Activated naive CD8-positive, alpha-beta T cell treated with anti-CD3 and anti-CD28 coated beads for 36 hours (primary cell): Measurements from ENCODE around the gene BMAL2. TPM values are rescaled to one million over a fixed set of nuclear protein-coding genes. Genes with fewer than 3 reads are reported as not detected.

Source experiments
- DNase-seq: peaks from one replicate; pipeline ENCODE4 v3.0.0; 2021
- H3K27ac Mint-ChIP-seq: one replicate; pipeline ENCODE4 v1.8.0; 2022; ENCODE audit warnings: mild to moderate bottlenecking, moderate library complexity, mixed read lengths
- H3K27me3 Mint-ChIP-seq: one replicate; pipeline ENCODE4 v1.8.0; 2022; ENCODE audit warnings: mild to moderate bottlenecking, mixed read lengths
- H3K36me3 Mint-ChIP-seq: one replicate; pipeline ENCODE4 v1.8.0; 2021; ENCODE audit warnings: mild to moderate bottlenecking, mixed read lengths
- H3K4me1 Mint-ChIP-seq: one replicate; pipeline ENCODE4 v1.8.0; 2021; ENCODE audit warnings: mixed read lengths
- H3K4me3 Mint-ChIP-seq: one replicate; pipeline ENCODE4 v1.8.0; 2022; ENCODE audit warnings: mild to moderate bottlenecking, moderate library complexity, mixed read lengths
- H3K9me3 Mint-ChIP-seq: one replicate; pipeline ENCODE4 v1.8.0; 2022; ENCODE audit warnings: mixed read lengths
- total RNA-seq, 2 experiments: library from RNA; stranded (reverse); gene quantifications; one replicate each; pipeline ENCODE4 v1.2.3, GENCODE V29; 2021

Gene BMAL2
- total RNA-seq, 2 experiments from 2014 or later: 10.8 to 13.3 TPM

DNA sequence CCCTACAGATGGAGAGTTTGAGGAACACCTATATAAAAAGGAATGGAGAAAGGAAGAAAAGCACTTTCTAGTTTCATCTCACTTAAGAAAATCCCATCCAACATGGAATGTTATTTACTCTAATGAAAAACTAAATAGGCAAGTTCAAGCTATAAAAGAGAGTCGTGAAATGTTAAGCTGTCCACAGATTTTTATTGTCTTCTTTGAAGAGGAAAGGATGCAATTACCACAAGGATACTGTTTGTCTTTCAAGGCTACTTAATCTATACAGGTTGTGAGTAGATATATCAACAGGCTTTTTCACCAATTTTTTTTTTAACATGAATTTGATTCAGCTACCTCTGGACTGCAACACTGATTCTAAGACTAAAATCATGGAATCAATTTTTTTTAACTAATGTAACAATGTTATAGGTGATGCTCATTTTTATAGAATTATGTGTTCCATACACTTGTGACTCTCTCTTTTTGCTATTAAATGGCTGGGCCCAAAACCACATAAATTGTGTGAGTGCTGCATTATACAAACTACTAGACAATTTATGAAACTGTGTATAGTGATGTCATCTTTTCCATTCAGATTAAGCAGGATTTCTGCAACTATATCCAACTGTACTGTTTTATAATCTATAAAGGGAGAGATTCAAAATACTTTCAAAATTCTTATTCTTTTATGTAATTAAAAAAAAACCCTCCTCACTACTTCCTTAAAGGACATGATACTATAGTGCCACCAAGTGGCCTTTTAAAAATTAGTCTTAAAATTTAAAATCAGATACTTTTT lies 26.8 kb upstream of the BMAL2 start:
- H3K9me3 Mint-ChIP-seq: no peaks in the 10 kb centered on the region
- H3K27me3 Mint-ChIP-seq: no peaks in the 10 kb centered on the region
- no peak overlapping the region for H3K27ac Mint-ChIP-seq
- DNase-seq: no peak
- H3K4me3 Mint-ChIP-seq: no peak overlapping the region
- H3K4me1 Mint-ChIP-seq: peaks cover 12% of the 10 kb centered on the region
- peaks cover 5% of the 10 kb centered on the region for H3K36me3 Mint-ChIP-seq

DNA sequence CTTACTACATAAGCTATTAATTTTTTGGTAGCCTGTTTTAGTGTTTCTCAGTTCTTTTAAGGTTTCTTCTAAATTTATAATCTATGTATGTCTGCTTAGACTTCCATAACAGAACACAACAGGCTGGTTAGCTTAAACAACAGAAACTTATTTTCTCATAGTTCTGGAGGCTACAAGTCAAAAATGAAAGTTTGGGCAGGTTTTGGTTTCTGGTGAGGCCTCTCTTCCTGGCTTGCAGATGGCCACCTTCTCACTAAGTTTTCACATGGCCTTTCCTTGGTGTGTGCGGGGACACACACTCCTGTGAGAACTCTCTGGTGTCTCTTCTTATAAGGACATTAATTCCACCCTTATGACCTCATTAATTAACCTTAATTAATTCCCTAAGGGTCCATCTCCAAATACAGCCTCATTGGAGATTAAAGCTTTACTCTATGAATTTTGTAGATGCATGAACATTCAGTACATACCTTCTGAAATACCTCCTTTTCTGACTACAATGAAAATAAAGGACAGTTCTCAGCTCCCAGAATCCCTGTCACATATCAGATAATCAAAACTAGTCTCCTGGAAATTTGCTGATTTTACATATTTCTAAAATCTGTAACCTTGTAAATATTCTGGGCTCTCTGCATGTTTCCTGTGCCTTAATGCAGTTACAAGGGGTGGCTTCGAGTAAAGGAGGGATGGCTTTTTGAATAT lies 23.2 kb upstream of the BMAL2 start:
- H3K27me3 Mint-ChIP-seq: no peaks in the 10 kb centered on the region
- no peak overlapping the region for H3K4me3 Mint-ChIP-seq
- H3K9me3 Mint-ChIP-seq: no peaks in the 10 kb centered on the region
- peaks cover 3% of the 10 kb centered on the region for H3K36me3 Mint-ChIP-seq
- no peak for DNase-seq
- peaks cover 12% of the 10 kb centered on the region for H3K4me1 Mint-ChIP-seq
- no peak overlapping the region for H3K27ac Mint-ChIP-seq

DNA sequence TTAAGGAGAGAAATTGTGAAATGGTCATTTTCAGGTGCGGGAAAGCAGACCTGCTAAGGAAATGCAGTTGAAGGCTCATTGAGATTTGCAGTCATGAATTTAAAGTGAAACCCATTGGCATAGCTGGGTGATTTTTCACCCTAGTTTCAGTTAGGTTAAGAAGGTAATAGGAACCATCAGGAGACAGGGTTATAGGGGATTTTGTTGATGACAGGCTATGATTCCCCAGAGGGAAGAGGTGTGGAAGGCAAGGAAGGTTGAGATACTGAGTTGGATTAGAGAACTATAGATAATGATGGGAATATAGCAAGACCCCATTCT lies 22.7 kb upstream of the BMAL2 start:
- no peak overlapping the region for H3K27ac Mint-ChIP-seq
- no peak overlapping the region for H3K4me3 Mint-ChIP-seq
- no peaks in the 10 kb centered on the region for H3K27me3 Mint-ChIP-seq
- no peak for DNase-seq
- H3K36me3 Mint-ChIP-seq: peaks cover 3% of the 10 kb centered on the region
- no peaks in the 10 kb centered on the region for H3K9me3 Mint-ChIP-seq
- peaks cover 12% of the 10 kb centered on the region for H3K4me1 Mint-ChIP-seq

DNA sequence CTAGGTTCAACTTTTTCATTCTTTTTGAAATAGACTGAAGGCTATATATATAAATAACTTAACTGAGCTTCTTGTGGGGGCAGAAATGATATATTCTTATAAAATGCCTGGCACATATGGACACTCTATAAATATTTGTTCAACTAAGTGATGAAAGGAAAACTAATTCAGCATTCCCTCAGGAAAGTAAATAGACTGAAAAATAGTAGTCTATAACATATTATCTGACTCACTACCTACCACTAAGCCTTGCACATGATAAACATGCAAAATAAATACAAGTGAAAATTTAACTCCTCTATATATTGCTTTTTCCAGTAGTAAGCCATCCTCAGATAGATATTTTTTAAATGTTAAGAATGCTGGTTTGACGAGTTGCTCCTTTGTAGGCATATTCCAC lies 15.7 kb upstream of the BMAL2 start:
- Mint-ChIP-seq H3K27ac (no peak overlapping the region), H3K4me3 (no peak overlapping the region), H3K27me3 (no peaks in the 10 kb centered on the region), H3K9me3 (no peaks in the 10 kb centered on the region), H3K36me3 (peaks cover 8% of the 10 kb centered on the region), H3K4me1 (no peaks in the 10 kb centered on the region)
- DNase-seq: no peak

DNA sequence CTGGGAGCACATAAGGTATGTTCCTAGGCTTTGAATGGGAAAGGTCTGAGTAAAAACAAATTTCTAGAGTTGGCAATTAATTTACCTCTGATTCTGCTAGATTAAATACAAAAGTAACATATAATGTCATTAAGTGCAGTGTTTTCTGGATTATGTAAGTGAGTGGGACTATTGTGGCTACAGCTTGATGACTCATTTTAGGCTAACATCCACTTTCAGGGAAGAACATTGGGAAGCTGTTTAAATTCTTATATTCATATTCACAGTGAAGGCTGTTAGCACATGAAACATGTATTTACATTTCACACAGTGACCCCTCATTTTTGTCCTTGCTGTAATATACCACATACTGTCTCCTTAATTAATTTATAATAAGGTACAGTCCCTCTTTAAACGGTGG lies 13.2 kb upstream of the BMAL2 start:
- H3K4me3 Mint-ChIP-seq: no peak overlapping the region
- no peaks in the 10 kb centered on the region for H3K9me3 Mint-ChIP-seq
- H3K36me3 Mint-ChIP-seq: peaks cover 8% of the 10 kb centered on the region
- no peak overlapping the region for H3K27ac Mint-ChIP-seq
- no peaks in the 10 kb centered on the region for H3K27me3 Mint-ChIP-seq
- DNase-seq: no peak
- peaks cover 2% of the 10 kb centered on the region for H3K4me1 Mint-ChIP-seq

DNA sequence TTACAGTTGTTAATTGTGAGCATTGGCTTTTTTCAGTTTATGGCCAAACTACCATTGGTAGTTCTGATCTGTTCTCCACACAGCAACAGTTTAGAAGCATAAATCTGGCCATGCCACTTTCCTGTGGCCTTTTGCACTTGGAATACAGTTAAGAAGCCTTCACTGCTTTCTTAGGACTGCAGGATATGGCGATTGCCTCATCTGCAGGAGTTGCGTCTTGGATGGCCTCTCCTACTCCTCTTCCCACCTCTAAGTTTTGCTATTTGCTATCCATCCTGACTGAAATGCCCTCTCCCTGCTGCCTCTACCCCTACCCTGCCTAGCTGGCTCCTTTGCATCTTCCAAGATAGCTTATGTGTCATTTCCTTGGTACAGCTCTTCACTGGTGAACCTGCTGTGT lies 12.8 kb upstream of the BMAL2 start:
- Mint-ChIP-seq H3K4me1 (peaks cover 2% of the 10 kb centered on the region), H3K4me3 (no peak overlapping the region), H3K27me3 (no peaks in the 10 kb centered on the region), H3K9me3 (no peaks in the 10 kb centered on the region), H3K27ac (no peak overlapping the region), H3K36me3 (peaks cover 8% of the 10 kb centered on the region)
- no peak for DNase-seq

DNA sequence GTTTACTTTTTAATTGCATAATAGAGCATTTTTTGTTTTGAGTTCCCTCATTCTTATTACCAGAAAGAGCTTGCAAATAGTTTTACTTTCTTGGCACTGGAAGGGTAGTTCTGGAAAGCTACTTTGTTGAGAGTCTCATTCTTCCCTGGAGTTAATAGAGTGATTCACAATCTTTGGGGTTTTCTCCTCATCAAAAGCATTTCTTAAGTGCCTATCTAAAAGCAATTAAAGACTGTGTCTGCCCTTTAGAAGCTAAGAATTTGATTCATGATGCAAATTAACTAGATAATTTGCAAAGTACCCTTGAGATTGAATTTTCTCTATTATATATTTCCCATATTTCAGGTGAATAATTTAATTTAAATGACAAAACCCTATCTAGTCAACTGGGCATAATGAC lies 8.1 kb upstream of the BMAL2 start:
- peaks cover 1% of the 10 kb centered on the region for H3K27me3 Mint-ChIP-seq
- no peaks in the 10 kb centered on the region for H3K9me3 Mint-ChIP-seq
- H3K4me1 Mint-ChIP-seq: peaks cover 7% of the 10 kb centered on the region
- peaks cover 3% of the 10 kb centered on the region for H3K36me3 Mint-ChIP-seq
- no peak for DNase-seq
- no peak overlapping the region for H3K4me3 Mint-ChIP-seq
- H3K27ac Mint-ChIP-seq: no peak overlapping the region

DNA sequence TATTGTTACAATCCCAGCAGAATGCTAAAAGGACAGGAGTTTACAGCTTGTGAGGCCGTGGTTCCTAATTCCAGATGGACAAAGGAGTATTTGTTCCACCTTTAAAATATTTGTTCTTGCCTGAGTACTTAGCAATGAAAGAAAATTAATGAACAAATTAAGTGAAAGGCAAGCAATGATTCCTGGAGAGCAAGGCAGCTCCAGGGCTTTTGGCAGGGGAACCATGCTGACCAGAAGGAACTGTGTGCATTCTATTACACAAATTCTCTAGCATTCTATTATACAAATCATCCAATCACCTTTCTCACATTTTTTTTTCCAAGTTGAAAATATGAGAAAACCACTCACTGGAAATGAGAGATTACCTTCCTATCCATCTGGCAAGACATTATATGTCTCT lies 1.8 kb upstream of the BMAL2 start:
- Mint-ChIP-seq H3K4me3 (no peak overlapping the region), H3K36me3 (peaks cover 3% of the 10 kb centered on the region), H3K4me1 (peaks cover 38% of the 10 kb centered on the region), H3K27ac (no peak overlapping the region), H3K9me3 (no peaks in the 10 kb centered on the region), H3K27me3 (peaks cover 40% of the 10 kb centered on the region)
- no peak for DNase-seq

DNA sequence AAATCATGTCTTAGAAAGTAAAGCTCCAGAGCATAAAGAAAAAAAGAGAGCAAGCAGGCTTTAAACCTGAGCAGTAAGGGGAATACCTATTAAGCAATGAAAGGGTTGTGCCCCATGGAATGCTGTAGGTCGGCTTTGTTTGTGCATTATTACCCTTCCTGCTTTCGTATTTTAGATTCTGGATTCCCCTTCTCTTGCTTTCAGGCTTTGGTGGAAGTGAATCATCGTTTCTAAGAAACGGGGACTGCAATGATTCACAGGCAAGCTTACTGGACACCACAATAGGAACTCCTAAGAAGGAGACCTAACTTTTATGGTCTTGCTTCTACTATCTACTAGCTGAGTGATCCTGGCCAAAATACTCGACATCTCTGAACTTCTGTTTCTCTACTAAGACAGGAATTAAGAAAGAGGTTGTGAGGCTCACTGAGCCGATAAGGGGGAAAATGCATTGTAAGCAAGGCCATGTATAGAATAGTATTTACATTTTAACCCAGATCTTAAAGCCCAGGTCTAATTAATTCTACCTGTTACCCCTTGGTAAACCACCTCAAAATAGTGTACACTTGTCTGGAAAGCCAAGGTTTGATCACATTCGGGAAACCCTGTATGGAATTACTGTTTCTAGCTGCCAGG lies 1.2 kb upstream of the BMAL2 start:
- H3K27ac Mint-ChIP-seq: peak overlapping the region; percentile 70
- no peaks in the 10 kb centered on the region for H3K9me3 Mint-ChIP-seq
- peak overlapping the region; percentile 40 for H3K4me3 Mint-ChIP-seq
- peak; percentile 32 for DNase-seq
- H3K36me3 Mint-ChIP-seq: peaks cover 3% of the 10 kb centered on the region
- peaks cover 38% of the 10 kb centered on the region for H3K4me1 Mint-ChIP-seq
- peaks cover 46% of the 10 kb centered on the region for H3K27me3 Mint-ChIP-seq

DNA sequence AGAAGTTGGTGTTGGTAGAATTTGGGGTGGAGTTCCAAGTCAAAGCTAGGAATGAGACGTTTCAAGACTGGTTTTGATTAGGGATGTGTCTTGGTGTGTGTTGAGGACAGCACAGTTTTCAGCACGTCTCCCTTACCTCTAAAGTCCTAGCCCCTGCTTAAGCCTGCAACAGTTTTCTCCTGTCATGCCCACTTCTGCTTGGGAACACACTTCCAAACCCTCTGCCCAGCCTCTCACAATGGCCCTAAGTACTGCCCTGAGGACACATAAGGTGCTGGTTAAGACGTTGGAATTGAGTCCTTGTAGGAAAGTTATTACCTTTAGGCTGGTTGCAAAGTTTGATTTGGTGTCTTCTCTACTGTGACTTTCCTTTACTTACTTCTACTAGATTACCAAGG lies 710 bp upstream of the BMAL2 start:
- no peaks in the 10 kb centered on the region for H3K9me3 Mint-ChIP-seq
- peak overlapping the region; percentile 80 for H3K4me3 Mint-ChIP-seq
- H3K27me3 Mint-ChIP-seq: peaks cover 48% of the 10 kb centered on the region
- peaks cover 38% of the 10 kb centered on the region for H3K4me1 Mint-ChIP-seq
- DNase-seq: no peak
- peaks cover 3% of the 10 kb centered on the region for H3K36me3 Mint-ChIP-seq
- peak overlapping the region; percentile 70 for H3K27ac Mint-ChIP-seq

DNA sequence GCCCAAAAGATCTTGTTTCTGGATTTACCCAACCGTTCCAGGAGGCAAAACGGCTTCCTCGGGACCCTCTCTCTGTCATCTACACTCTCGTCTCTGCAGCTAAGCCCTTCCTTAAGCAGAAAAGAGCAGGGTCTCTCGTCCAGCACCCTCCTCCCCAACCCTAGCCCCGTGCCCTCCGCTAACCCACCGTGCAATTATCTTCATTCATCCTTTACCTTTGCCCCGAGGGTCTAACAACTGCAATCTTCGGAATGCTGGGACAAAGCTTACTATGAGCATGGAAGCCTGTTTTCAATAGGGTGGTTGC lies 276 bp upstream of the BMAL2 start:
- DNase-seq: no peak
- H3K27me3 Mint-ChIP-seq: peaks cover 50% of the 10 kb centered on the region
- H3K36me3 Mint-ChIP-seq: peaks cover 3% of the 10 kb centered on the region
- H3K27ac Mint-ChIP-seq: peak overlapping the region; percentile 40
- H3K4me1 Mint-ChIP-seq: peaks cover 38% of the 10 kb centered on the region
- H3K4me3 Mint-ChIP-seq: peak overlapping the region; percentile 80
- no peaks in the 10 kb centered on the region for H3K9me3 Mint-ChIP-seq

DNA sequence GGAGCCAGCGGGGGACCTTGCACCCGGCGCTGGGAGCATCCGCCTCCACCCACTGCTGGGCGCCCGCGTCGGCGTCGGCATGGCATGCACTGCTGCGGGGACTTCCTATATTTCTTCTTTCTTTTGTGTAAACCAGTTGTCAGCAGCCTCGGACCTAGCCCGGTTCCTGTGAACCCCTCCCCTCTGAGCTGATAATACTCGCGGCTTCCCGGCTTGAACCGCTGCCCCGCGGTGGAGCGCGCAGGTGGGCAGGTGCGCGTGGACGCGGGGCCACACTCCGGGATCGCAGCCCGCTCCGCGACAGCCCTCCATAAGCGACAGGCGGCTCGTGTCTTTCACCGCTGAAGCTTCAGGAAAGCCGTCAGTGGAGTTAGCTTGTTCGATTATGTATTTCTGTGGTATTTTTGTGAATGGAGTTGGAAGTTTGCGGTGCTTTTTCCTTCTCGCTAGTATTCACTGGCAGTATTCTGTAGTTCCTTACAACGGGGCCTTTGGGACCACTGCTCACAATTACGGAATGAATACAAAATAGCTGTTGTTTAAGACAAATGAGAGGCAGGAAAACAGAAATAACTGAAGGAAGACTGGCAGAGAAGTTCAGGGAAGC lies 870 bp downstream of the BMAL2 start:
- peaks cover 51% of the 10 kb centered on the region for H3K27me3 Mint-ChIP-seq
- H3K4me1 Mint-ChIP-seq: peaks cover 41% of the 10 kb centered on the region
- peak; percentile 56 for DNase-seq
- H3K4me3 Mint-ChIP-seq: peak overlapping the region; percentile 92
- H3K27ac Mint-ChIP-seq: peak overlapping the region; percentile 90
- H3K9me3 Mint-ChIP-seq: no peaks in the 10 kb centered on the region
- no peaks in the 10 kb centered on the region for H3K36me3 Mint-ChIP-seq

DNA sequence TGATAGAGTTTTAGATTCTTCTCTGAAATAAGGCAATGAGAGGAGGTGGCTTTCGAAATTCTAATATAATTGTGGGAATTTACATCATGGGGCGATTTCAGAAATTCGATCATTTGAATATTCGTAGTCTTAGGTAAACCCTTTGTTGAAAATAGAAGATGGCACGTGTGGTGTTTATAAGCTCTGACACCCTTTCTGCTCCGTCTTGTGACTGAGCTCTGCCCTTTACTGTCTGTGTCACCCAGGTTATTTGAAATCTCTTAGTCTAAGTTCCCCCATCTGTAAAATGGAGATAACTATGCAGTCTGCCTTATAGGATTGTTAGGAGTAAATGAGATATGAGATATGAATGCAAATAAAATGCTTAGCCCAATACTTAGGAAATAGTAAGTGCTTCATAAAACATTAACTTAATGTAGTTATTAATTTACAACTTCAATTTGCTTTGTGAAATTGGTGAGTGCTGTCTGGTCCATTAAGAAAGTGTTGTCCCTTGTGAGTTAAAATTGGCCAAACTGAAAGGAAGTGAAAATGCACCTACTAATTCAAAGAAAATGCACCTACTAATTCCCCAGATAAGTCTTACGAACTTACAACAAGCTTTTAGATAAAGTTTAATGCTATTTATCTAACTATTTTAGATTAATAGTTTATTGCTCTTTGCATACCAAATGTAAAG lies 1.5 kb downstream of the BMAL2 start:
- Mint-ChIP-seq H3K27ac (peak overlapping the region; percentile 90), H3K9me3 (no peaks in the 10 kb centered on the region), H3K36me3 (no peaks in the 10 kb centered on the region), H3K4me1 (peaks cover 40% of the 10 kb centered on the region), H3K4me3 (peak overlapping the region; percentile 92), H3K27me3 (peaks cover 51% of the 10 kb centered on the region)
- no peak for DNase-seq

DNA sequence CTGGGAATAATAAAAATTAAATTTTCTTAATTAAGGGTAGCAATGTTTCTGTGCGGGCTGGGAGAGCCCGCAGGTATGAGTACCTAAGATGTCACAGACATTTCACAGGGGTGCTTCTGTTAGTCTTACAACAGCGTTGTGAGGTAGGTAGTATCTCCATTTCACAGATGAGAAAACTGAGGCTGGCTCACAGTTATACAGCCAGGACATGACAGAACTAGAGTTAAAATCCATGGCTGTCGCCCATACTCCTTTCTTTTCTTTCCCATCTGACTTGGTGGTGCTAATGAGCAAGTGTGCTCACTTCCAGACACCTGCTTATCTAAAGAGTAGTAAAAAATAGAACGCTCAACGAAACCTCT lies 2.1 kb downstream of the BMAL2 start:
- Mint-ChIP-seq H3K4me1 (peaks cover 35% of the 10 kb centered on the region), H3K9me3 (no peaks in the 10 kb centered on the region), H3K27ac (no peak overlapping the region), H3K27me3 (peaks cover 48% of the 10 kb centered on the region), H3K36me3 (no peaks in the 10 kb centered on the region), H3K4me3 (no peak overlapping the region)
- no peak for DNase-seq
